Measurements from ENCODE around the gene CELF5.

GRCh38 chr19:3342246-3342645 is 117.8 kb downstream of the CELF5 start:
- no peak for TF ChIP-seq CTCF (IDR thresholded peaks at IDR 0.05)
- TF ChIP-seq POLR2A (IDR thresholded peaks at IDR 0.05) = no peak
- TF ChIP-seq POLR2AphosphoS5 (IDR thresholded peaks at IDR 0.05) = no peak

All from transverse colon (tissue), 4 donors.